ENCODE measurements around the gene RASGRP2.

DNA sequence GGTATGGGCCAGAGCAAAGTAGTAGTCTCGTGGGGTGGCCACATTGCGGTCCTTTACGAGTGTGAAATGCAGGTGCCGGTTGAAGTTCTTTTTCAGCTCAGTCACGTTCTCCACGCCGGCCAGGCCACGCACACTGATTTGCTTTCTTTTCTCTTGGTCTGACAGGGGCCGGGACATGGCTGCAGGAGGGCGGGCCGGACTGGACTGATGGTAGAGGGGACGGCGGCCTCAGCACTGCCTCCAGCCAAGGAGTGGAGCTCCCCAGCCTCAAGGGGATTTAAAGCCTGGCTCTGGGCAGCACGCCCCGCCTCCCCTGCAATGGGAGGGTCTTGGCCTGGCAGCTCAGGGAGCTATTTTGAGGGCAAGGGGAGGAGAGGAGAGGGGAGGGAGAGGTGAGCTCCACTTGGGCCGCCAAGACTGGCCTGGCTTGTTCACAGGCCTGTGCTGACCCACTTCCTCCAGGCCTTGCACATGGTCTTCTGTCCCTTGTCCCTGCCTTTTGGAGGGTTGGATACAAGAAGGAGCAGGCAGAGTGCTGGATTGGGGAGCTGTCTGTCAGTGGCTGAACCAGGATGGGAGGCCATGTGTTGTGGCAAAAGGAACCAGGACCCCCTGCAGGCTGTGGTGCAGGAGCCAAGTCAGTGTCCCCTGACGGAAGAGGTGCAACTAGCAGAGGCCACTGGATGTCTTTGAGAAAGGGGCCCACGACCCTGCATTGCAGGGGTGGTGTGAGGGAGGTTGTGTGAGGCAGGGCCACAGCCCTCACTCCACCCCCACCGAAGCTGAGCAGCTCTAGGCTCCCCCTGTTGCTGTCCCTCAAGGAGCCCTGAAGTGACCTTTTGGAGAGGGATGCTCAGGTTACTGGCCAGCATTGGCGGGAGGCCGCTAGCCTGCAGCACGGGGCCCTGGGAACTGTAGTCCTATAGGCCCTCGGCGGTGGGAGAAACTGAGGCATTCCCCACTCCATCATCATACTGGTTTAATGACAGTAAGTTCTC, 16.1 kb upstream of the RASGRP2 start, which contains the start of gene PYGM:
- TF ChIP-seq, protein P1, sequence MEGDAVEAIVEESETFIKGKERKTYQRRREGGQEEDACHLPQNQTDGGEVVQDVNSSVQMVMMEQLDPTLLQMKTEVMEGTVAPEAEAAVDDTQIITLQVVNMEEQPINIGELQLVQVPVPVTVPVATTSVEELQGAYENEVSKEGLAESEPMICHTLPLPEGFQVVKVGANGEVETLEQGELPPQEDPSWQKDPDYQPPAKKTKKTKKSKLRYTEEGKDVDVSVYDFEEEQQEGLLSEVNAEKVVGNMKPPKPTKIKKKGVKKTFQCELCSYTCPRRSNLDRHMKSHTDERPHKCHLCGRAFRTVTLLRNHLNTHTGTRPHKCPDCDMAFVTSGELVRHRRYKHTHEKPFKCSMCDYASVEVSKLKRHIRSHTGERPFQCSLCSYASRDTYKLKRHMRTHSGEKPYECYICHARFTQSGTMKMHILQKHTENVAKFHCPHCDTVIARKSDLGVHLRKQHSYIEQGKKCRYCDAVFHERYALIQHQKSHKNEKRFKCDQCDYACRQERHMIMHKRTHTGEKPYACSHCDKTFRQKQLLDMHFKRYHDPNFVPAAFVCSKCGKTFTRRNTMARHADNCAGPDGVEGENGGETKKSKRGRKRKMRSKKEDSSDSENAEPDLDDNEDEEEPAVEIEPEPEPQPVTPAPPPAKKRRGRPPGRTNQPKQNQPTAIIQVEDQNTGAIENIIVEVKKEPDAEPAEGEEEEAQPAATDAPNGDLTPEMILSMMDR (IDR thresholded peaks at IDR 0.05) = peak in 1 of 12 donors; percentile 1
- peak; percentile 62 to 74 for TF ChIP-seq POLR2A (IDR thresholded peaks at IDR 0.05)
